Smooth muscle cell (in vitro differentiated cells): ENCODE measurements around the gene PLA2G2D. TPM values are rescaled to one million over a fixed set of nuclear protein-coding genes. Genes with fewer than 3 reads are reported as not detected.

Experiments used
- DNase-seq: peaks from one replicate; lab custom pipeline; 2025; ENCODE audit not compliant: unreplicated experiment; lab: John Stamatoyannopoulos, UW
- H2AFZ ChIP-seq: fragments of 200-600 bp; sonication (generic); 2 replicates; pipeline ENCODE4 v1.6.0; 2016; ENCODE audit warnings: antibody characterized with exemption, low read depth, mild to moderate bottlenecking
- H3F3A ChIP-seq: fragments of 200-600 bp; sonication (generic); 2 replicates; pipeline ENCODE4 v1.6.0; 2017; ENCODE audit warnings: antibody characterized with exemption, low read depth
- H3K27ac ChIP-seq: fragments of 200-600 bp; sonication (generic); 2 replicates; pipeline ENCODE4 v1.5.1; 2016; ENCODE audit warnings: low read depth, mild to moderate bottlenecking
- H3K27me3 ChIP-seq: fragments of 200-600 bp; sonication (generic); 2 replicates; pipeline ENCODE4 v1.6.1; 2016; ENCODE audit warnings: low read depth, mild to moderate bottlenecking
- H3K36me3 ChIP-seq: fragments of 200-600 bp; sonication (generic); 2 replicates; pipeline ENCODE4 v1.5.1; 2016; ENCODE audit warnings: low read depth
- H3K4me1 ChIP-seq: fragments of 200-600 bp; sonication (generic); 2 replicates; pipeline ENCODE4 v1.5.1; 2016; ENCODE audit warnings: low read depth
- H3K4me2 ChIP-seq: fragments of 200-600 bp; sonication (generic); 2 replicates; pipeline ENCODE4 v1.6.0; 2016; ENCODE audit warnings: mild to moderate bottlenecking
- H3K4me3 ChIP-seq: fragments of 200-600 bp; sonication (generic); 2 replicates; pipeline ENCODE4 v1.5.1; 2016; ENCODE audit warnings: mild to moderate bottlenecking
- H3K79me2 ChIP-seq: fragments of 200-600 bp; sonication (generic); 2 replicates; pipeline ENCODE4 v1.6.0; 2016; ENCODE audit warnings: low read depth, mild to moderate bottlenecking
- H3K9ac ChIP-seq: fragments of 200-600 bp; sonication (generic); 2 replicates; pipeline ENCODE4 v1.6.0; 2016; ENCODE audit warnings: low read depth
- H3K9me3 ChIP-seq: fragments of 200-600 bp; sonication (generic); replicated peaks from 2 replicates; pipeline ENCODE4 v1.5.1; 2016; ENCODE audit warnings: low read depth
- H4K20me1 ChIP-seq: fragments of 200-600 bp; sonication (generic); 2 replicates; pipeline ENCODE4 v1.6.0; 2016; ENCODE audit warnings: low read depth
- WGBS: methylation state at CpG from one replicate; pipeline ENCODE4 v1.1.7; 2016; ENCODE audit warnings: low lambda C conversion rate; 5-methylcytosine and 5-hydroxymethylcytosine counted together
- polyA plus RNA-seq: library from polyadenylated mRNA; unstranded; fragments of >200 nt; fragmentation: Nextera tagmentation; extraction: Ambion mirVana; gene quantifications from 2 replicates; pipeline ENCODE4 v1.2.1, GENCODE V29; 2016
- total RNA-seq: library from RNA; depleted of rRNA; stranded (reverse); fragments of >200 nt; gene quantifications from 2 replicates; pipeline ENCODE4 v1.2.3, GENCODE V29; 2014
- TF ChIP-seq, protein P1 (sequence below): fragments of 200-600 bp; sonication (generic); IDR thresholded peaks from 2 replicates; pipeline ENCODE4 v1.5.1; 2017; ENCODE audit warnings: borderline replicate concordance, mild to moderate bottlenecking, antibody characterized with exemption; ENCODE audit not compliant: insufficient read depth, poor library complexity, severe bottlenecking

The PLA2G2D gene
- total and polyA plus RNA-seq, 2 experiments from 2014 or later = not detected

DNA sequence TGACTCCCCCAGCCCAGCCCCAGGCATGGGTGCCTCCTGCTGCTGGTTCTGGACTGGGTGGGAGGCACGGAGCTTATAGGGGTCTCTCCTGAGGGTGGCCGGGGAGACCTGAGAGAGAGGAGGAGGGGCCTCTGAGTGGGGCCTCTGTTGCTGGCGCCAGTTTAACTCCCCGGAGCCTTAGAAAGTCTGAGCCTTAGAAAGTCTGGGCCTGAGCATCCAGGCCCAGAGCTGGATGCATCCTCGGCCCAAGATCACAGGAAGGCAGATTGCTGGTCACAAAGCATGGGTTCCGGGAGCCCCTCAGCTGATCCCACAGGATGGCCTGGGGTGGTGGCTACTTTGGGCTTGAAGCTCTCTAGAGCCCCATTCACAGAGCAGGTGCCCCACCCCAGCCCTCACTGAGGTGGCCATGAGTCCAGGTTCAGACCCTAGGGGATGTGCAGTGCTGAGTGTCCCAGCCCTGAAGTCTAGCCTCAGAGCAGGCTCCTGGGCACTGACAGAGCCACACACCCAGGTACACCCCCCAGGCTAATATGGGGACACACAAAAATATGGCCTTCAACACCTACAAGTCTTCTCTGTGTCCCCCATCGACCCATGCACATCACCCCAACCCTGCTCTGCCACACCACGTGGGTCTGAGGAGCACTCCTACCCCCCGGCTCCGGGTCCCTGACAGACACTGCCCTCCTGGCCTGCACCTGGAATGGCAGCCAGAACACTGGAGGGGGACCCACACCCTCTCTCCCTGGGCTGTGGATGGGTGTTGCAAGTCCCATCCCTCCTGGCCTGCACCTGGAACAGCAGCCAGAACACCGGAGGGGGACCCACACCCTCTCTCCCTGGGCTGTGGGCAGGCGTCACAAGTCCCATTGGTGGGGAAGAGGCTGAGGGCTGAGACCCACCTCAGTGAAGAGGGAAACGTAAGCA is 29.5 kb upstream of the PLA2G2D start:
- no peaks in the 10 kb centered on the region for H3K27me3 ChIP-seq
- H3K4me2 ChIP-seq = no peak overlapping the region
- WGBS = 96% methylated on average over 13 of the region's 13 CpGs
- H4K20me1 ChIP-seq = no peaks in the 10 kb centered on the region
- H3K36me3 ChIP-seq = no peaks in the 10 kb centered on the region
- no peak overlapping the region for H3K9ac ChIP-seq
- no peak for DNase-seq
- no peak overlapping the region for H3K27ac ChIP-seq
- H3K79me2 ChIP-seq = no peaks in the 10 kb centered on the region
- TF ChIP-seq, protein P1, sequence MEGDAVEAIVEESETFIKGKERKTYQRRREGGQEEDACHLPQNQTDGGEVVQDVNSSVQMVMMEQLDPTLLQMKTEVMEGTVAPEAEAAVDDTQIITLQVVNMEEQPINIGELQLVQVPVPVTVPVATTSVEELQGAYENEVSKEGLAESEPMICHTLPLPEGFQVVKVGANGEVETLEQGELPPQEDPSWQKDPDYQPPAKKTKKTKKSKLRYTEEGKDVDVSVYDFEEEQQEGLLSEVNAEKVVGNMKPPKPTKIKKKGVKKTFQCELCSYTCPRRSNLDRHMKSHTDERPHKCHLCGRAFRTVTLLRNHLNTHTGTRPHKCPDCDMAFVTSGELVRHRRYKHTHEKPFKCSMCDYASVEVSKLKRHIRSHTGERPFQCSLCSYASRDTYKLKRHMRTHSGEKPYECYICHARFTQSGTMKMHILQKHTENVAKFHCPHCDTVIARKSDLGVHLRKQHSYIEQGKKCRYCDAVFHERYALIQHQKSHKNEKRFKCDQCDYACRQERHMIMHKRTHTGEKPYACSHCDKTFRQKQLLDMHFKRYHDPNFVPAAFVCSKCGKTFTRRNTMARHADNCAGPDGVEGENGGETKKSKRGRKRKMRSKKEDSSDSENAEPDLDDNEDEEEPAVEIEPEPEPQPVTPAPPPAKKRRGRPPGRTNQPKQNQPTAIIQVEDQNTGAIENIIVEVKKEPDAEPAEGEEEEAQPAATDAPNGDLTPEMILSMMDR = no peak
- H3F3A ChIP-seq = no peaks in the 10 kb centered on the region
- H3K4me1 ChIP-seq = no peaks in the 10 kb centered on the region
- no peaks in the 10 kb centered on the region for H3K9me3 ChIP-seq
- no peak overlapping the region for H2AFZ ChIP-seq
- H3K4me3 ChIP-seq = no peak overlapping the region

DNA sequence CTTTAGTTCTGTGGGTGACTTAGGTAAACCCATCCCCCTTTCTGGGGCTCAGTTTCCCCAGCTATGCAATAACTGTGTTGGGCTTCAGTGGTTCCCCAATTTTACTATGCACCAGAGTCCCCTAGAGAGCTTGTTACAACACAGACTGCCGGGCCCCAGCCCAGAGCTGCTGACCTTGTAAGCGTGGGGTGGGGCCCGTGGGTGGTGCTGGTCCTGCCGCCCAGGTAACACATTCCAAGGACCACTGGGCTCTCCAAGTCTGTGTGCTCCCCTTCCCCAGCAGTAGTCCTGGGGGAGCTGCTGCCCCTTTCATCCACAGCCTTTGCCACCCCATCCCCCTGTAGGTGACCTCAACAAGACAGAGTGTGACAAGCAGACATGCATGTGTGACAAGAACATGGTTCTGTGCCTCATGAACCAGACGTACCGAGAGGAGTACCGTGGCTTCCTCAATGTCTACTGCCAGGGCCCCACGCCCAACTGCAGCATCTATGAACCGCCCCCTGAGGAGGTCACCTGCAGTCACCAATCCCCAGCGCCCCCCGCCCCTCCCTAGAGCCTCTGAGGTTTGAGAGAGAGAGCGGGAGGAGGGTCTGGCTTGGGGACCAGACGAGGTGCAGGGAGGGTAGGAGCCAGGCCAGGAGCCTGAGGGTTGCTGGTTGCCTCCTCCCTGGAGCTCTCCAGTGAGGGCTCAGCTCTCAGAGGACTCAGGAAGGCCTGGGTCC is 28.7 kb upstream of the PLA2G2D start:
- no peaks in the 10 kb centered on the region for H3K9me3 ChIP-seq
- H3K4me2 ChIP-seq = no peak overlapping the region
- H3K4me1 ChIP-seq = no peaks in the 10 kb centered on the region
- DNase-seq = no peak
- H3F3A ChIP-seq = no peaks in the 10 kb centered on the region
- TF ChIP-seq, protein P1 = no peak
- H3K27me3 ChIP-seq = no peaks in the 10 kb centered on the region
- H3K9ac ChIP-seq = no peak overlapping the region
- no peaks in the 10 kb centered on the region for H4K20me1 ChIP-seq
- no peaks in the 10 kb centered on the region for H3K36me3 ChIP-seq
- H3K79me2 ChIP-seq = no peaks in the 10 kb centered on the region
- H2AFZ ChIP-seq = no peak overlapping the region
- H3K27ac ChIP-seq = no peak overlapping the region
- H3K4me3 ChIP-seq = no peak overlapping the region
- WGBS = 91% methylated on average over 13 of the region's 13 CpGs

DNA sequence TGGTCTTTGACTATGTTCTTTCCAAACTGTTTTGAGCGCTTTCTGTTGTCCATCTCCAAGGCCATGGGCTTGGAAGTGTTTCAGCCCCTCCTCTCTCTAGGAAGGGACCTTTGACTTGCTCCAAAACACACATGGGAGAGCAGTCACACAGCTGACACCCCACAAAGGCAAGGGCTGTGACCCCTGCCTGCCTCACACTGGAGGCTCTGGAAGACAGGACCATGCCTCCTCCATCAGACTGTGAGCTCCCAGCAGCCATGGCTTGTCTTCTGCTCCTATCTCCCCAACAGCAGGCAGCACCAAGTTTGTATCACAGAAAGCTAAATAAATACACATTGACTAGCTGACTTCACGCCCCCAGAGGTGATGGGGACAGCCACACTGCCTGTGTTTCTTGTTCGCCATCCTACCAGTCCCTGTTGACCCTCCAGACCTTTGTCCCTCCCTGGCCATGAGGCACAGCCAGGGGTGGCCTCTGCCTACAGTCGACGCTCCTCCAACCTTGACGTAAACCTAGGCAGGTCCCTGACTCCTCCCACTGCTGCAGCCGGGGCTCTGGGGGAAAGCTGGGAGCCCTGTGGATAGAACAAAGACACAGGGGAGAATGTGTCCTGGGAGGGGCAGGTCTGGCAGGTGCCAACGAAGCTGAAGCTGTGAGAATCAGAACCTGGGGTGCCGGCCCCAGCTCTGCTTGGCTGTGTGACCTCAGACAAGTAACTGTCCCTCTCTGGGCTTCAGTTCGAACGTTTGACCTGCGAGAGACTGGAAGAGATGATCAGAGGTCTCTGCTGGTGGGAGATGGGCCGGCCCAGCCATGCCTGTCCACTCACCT is 24.6 kb upstream of the PLA2G2D start:
- 87% methylated on average over 13 of the region's 13 CpGs for WGBS
- TF ChIP-seq, protein P1 = no peak

More for the DNA sequence above, 24.6 kb upstream of the PLA2G2D start:
- Histone ChIP-seq H2AFZ (no peak overlapping the region), H3K27me3 (no peaks in the 10 kb centered on the region), H3K4me2 (no peak overlapping the region), H3K79me2 (no peaks in the 10 kb centered on the region), H3K4me3 (no peak overlapping the region), H3K9ac (no peak overlapping the region), H3K27ac (no peak overlapping the region), H3F3A (no peaks in the 10 kb centered on the region), H3K9me3 (no peaks in the 10 kb centered on the region), H3K36me3 (no peaks in the 10 kb centered on the region), H3K4me1 (no peaks in the 10 kb centered on the region), H4K20me1 (no peaks in the 10 kb centered on the region)
- no peak for DNase-seq
